Epithelial cell of prostate (primary cell): ENCODE results near the gene RFX3.

Experiments
- DNase-seq: peaks from one replicate; pipeline ENCODE4 v3.0.0-alpha.2; 2011; ENCODE audit warnings: low read depth, low spot score
- H3K27ac ChIP-seq: fragments of 450-650 bp; 2 replicates; pipeline ENCODE4 v1.5.1; 2017; ENCODE audit warnings: mild to moderate bottlenecking

Gene RFX3

DNA sequence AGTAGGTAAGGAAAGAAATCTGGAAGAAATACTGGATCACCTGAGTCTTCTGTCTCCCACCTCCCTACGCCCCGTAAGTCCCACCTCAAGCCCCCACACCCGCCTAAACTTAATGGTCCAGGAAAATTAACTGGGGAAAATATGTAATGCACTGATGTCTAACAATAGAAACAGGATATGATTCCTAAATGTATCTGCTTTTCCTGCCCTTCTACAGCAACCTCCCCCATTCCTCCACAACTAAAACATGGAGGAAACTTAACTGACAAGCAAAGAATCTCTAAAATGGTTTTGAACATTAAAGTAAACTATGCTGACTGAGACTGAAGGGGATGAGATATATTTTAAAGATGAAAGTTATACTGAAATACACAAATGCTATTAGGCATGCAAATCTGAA, 10.4 kb downstream of the RFX3 start:
- no peak overlapping the region for H3K27ac ChIP-seq
- DNase-seq = no peak

GRCh38 chr9:3514786-3515185, 11.0 kb downstream of the RFX3 start:
- no peak overlapping the region for H3K27ac ChIP-seq
- DNase-seq = no peak

DNA sequence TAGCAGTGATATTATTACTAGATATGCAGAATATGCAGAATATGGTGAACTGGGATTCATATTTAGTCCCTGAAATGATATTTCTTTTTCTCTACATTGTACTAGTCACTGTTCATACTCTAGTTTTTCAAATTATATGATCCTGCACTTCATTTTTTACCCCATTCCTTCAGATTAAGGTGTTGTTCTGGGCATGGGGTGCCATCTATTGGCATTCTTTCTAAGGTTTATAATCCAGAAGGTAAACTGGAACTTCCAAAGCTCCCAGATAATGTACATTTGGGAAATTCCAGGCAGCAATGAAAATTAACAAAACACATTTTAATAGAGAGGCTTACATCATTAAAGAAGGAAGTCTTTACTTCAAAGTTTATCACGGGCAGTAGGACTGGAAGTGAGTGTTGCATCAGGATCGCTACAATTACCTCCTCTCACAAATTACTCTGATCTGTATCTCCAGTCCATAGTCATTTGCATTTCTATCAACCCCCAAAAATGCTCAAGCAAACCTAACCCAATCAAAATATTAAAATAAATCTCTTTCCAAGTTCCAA, 12.5 kb downstream of the RFX3 start:
- H3K27ac ChIP-seq = no peak overlapping the region
- no peak for DNase-seq

DNA sequence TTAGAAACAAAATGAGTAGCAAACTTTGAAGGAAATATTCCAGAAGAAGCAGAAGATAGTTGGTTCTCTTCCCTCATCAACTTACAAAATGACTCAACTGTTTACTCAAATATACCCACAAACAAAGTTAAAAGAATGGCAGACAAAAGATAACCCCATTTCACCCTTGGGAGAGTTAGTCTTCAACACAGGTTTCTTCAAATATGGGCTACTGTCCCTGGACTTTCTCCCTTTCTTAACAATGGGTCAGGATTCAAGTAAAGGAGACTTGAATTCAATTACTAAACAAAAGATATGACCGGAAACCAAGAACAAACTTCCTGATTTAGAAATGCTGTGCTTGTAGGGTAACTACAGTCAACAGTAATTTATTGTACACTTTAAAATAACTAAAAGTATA, 14.2 kb downstream of the RFX3 start:
- no peak overlapping the region for H3K27ac ChIP-seq
- no peak for DNase-seq

GRCh38 chr9:3510796-3511195, 15.0 kb downstream of the RFX3 start:
- DNase-seq = no peak
- H3K27ac ChIP-seq = no peak overlapping the region

DNA sequence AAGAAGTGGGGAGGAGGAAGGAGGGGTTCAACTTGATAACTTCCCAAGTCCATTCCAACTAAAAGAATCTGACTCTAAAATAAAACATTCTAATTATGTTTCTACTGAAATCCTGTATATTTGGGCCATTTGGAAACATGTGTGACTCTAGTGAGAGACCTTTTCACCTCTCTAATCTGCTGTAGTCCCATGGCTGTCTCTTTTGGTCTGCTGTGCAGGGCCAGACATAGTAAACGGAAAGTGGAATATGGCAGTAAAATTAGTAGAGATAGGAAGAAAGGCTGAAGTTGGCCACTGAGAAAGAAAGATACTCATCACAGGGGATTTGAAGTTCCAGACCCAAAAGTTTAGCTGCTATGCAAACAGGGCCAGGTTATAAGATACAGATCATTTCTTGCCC, 15.9 kb downstream of the RFX3 start:
- no peak overlapping the region for H3K27ac ChIP-seq

DNA sequence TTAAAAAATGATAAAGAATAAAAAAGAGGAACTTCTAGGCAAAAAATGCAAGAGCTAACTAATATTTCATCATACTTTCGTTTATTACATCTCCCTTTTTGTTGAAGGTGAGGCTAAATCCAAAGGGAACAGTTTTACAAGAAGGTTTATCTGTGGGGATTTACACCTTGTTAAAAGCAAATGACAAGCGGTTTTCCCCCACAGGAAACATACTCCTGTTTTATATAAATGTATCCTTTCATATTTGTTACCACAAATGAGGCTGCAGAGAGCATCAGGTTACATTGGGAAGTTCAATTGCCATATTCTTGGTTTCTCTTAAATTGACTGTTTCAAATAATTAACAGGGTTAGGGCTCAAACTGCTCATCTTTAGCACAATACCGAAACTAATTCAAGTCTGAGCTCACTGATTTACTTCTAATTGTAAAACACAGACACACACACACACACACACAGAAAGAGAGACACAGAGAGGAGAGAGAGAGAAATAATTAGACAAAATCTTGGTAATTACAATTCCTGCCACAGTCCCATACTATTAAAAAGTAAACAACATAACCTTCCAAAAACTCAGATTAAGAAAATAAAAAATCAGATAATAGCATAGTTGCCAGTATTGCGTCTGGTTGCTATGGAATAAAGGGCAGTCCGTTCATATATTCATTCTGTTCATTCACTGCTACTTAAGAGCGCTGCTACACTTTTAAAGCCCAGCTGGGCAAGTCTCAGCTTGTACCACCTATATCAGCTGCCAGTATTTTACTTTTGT, 17.1 kb downstream of the RFX3 start:
- H3K27ac ChIP-seq = peak overlapping the region; percentile 86
- no peak for DNase-seq

More for the DNA sequence above, 15.9 kb downstream of the RFX3 start:
- no peak for DNase-seq

GRCh38 chr9:3508078-3508431, 17.7 kb downstream of the RFX3 start:
- no peak for DNase-seq
- peak overlapping the region; percentile 86 for H3K27ac ChIP-seq

DNA sequence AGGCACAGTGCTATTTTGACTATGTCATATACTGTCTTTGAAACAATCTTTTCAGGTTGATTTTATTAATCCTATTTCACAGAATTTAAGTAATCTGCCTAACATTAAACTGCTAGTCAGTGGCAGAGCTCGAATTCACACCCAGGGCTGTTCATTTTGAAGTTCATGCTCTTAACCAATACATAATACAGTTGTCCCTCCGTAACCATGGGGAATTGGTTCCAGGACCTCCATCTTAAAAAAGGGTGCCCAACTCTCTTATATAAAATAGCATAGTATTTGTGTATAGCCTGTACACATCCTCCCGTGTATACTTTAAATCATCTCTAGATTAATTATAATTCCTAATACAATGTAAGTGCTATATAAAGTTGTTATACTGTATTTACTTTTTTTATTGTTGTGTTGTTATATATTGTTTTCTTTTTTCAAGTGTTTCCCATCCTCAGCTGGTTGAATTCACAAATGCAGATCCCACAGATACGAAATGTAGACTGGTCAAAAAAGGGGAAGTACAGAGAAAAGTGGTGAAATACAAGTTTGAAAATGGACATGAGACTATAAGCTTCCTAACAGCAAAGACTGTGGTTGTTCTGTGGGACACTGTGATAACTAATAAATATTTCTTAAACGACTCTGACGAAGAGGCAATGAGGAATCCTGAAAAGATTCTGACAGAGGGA, 18.3 kb downstream of the RFX3 start:
- DNase-seq = no peak
- peak overlapping the region; percentile 86 for H3K27ac ChIP-seq

GRCh38 chr9:3506164-3506563, 19.6 kb downstream of the RFX3 start:
- DNase-seq = no peak
- no peak overlapping the region for H3K27ac ChIP-seq

GRCh38 chr9:3502560-3503398, 23.0 kb downstream of the RFX3 start:
- H3K27ac ChIP-seq = peak overlapping the region; percentile 55

DNA sequence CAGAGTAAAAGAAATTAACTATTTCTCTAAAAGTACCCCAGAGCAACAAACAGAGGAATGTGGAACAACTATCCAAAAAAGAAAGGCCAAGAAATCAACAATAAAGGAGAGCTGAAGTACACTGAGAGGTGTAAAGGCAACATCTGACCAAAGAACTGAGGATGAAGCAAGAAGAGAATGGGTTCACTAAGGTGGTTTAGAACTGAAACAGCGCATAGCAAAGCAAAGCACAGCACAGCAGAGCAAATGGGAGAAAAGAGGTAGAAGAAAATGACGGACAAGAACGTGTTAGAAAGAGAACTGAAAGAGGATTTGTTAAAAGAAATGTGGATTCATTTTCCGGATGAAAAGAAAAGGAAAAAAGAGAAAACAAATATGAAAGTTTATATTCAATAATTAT, 25.8 kb downstream of the RFX3 start:
- no peak overlapping the region for H3K27ac ChIP-seq
- no peak for DNase-seq

More at GRCh38 chr9:3502560-3503398, 23.0 kb downstream of the RFX3 start:
- no peak for DNase-seq

DNA sequence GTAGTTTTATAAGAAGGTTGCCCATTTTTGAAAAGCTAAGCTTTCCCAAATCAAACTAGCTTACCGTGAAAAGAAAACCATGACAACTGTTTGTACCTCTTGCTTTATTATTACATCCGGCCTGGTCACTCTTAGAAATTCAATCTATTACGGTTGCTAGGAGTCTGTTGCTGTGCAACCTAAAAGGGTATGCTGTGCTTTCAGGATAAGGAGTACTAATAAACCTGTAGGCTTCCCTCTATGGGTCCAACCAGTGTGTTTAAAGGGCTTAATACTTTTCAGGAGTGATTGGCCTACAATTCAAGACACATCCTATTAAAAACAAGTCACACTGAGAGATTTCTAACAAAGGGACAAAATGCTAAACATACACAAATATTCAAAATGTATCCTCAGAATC, 27.1 kb downstream of the RFX3 start:
- no peak overlapping the region for H3K27ac ChIP-seq
- DNase-seq = no peak

- H3K27ac ChIP-seq = peak overlapping the region; percentile 38
- DNase-seq = no peak
Measured at GRCh38 chr9:3497857-3498256, 27.9 kb downstream of the RFX3 start.

GRCh38 chr9:3497401-3497800, 28.4 kb downstream of the RFX3 start:
- no peak for DNase-seq
- H3K27ac ChIP-seq = peak overlapping the region; percentile 38

- H3K27ac ChIP-seq = no peak overlapping the region
- no peak for DNase-seq
Measured at GRCh38 chr9:3495855-3496254, 29.9 kb downstream of the RFX3 start.

GRCh38 chr9:3492214-3492613, 33.6 kb downstream of the RFX3 start:
- no peak overlapping the region for H3K27ac ChIP-seq
- DNase-seq = no peak

DNA sequence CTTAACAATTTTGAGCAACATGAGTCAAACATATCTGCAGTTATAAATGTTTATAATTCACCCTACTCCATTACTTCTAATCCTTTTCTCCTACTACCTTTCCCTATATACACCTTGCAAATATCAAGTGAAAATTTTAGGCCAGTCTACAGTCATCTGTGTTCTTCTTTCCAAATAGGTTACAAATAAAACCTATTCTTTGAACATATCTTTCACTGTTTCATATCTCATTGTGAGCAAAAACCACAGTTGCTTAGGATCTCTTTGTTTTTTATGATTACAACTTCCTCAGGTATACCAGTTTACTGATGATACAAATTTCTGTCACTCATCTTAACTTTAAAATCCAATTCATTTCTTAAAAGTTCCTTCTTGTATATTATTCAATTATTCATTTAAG, 34.4 kb downstream of the RFX3 start:
- no peak overlapping the region for H3K27ac ChIP-seq
- no peak for DNase-seq

- no peak for DNase-seq
- H3K27ac ChIP-seq = no peak overlapping the region
Measured at GRCh38 chr9:3490957-3491356, 34.8 kb downstream of the RFX3 start.

GRCh38 chr9:3482578-3482977, 43.2 kb downstream of the RFX3 start:
- H3K27ac ChIP-seq = no peak overlapping the region
- DNase-seq = no peak

GRCh38 chr9:3480353-3480655, 45.5 kb downstream of the RFX3 start:
- no peak overlapping the region for H3K27ac ChIP-seq
- no peak for DNase-seq
